GM23338 (cell line): ENCODE results near the gene THUMPD2. TPM values are rescaled to one million over a fixed set of nuclear protein-coding genes. Genes with fewer than 3 reads are reported as not detected.

Experiments
- ATAC-seq: fragments of 200-7000 bp; cut with Tn5 transposase; 3 replicates; pipeline ENCODE4 v1.9.1; 2020
- DNase-seq: peaks from one replicate; pipeline ENCODE4 v3.0.0-alpha.2; 2015; ENCODE audit warnings: low spot score
- H2AFZ ChIP-seq: fragments of 200-600 bp; sonication (generic); 2 replicates; pipeline ENCODE4 v1.8.0; 2016; ENCODE audit warnings: antibody characterized with exemption, mild to moderate bottlenecking, moderate library complexity
- H3F3A ChIP-seq: fragments of 200-600 bp; sonication (generic); replicated peaks from 2 replicates; pipeline ENCODE4 v1.8.0; 2017; ENCODE audit warnings: antibody characterized with exemption, mixed run types, low read depth
- H3K27ac ChIP-seq: fragments of 200-600 bp; sonication (generic); 2 replicates; pipeline ENCODE4 v1.6.1; 2016; ENCODE audit warnings: low read depth
- H3K27me3 ChIP-seq: fragments of 200-600 bp; sonication (generic); 2 replicates; pipeline ENCODE4 v1.8.0; 2016; ENCODE audit warnings: mild to moderate bottlenecking, mixed run types, moderate library complexity; ENCODE audit not compliant: insufficient read depth
- H3K36me3 ChIP-seq: fragments of 200-600 bp; sonication (generic); 2 replicates; pipeline ENCODE4 v1.8.0; 2016; ENCODE audit warnings: mild to moderate bottlenecking; ENCODE audit not compliant: insufficient read depth
- H3K4me1 ChIP-seq: fragments of 200-600 bp; sonication (generic); 2 replicates; pipeline ENCODE4 v1.8.0; 2016; ENCODE audit warnings: mild to moderate bottlenecking, moderate library complexity; ENCODE audit not compliant: insufficient read depth
- H3K4me2 ChIP-seq: fragments of 200-600 bp; sonication (generic); 2 replicates; pipeline ENCODE4 v1.7.1; 2017; ENCODE audit warnings: mixed run types
- H3K4me3 ChIP-seq: fragments of 200-600 bp; sonication (generic); 2 replicates; pipeline ENCODE4 v1.6.1; 2016; ENCODE audit warnings: mixed run types
- H3K79me2 ChIP-seq: fragments of 200-600 bp; sonication (generic); replicated peaks from 2 replicates; pipeline ENCODE4 v1.8.0; 2017; ENCODE audit warnings: mild to moderate bottlenecking; ENCODE audit not compliant: insufficient read depth
- H3K9me2 ChIP-seq: fragments of 200-600 bp; sonication (generic); 2 replicates; pipeline ENCODE4 v1.8.0; 2017; ENCODE audit not compliant: insufficient read depth
- H4K20me1 ChIP-seq: fragments of 200-600 bp; sonication (generic); replicated peaks from 2 replicates; pipeline ENCODE4 v1.8.0; 2017; ENCODE audit warnings: mild to moderate bottlenecking; ENCODE audit not compliant: insufficient read depth
- H3K27ac Mint-ChIP-seq: 2 replicates; pipeline ENCODE4 v1.8.0; 2020; ENCODE audit warnings: inconsistent platforms, mild to moderate bottlenecking, moderate library complexity, mixed read lengths
- H3K27me3 Mint-ChIP-seq: 3 replicates; pipeline ENCODE4 v1.8.0; 2022; ENCODE audit warnings: low read depth, mild to moderate bottlenecking, moderate library complexity, mixed read lengths, inconsistent platforms; ENCODE audit not compliant: insufficient read depth, poor library complexity
- H3K36me3 Mint-ChIP-seq: 3 replicates; pipeline ENCODE4 v1.8.0; 2021; ENCODE audit warnings: low read depth, mild to moderate bottlenecking, inconsistent platforms, moderate library complexity, mixed read lengths
- H3K4me1 Mint-ChIP-seq: 3 replicates; pipeline ENCODE4 v1.8.0; 2020; ENCODE audit warnings: mild to moderate bottlenecking, inconsistent platforms, mixed read lengths
- H3K4me3 Mint-ChIP-seq: 3 replicates; pipeline ENCODE4 v1.8.0; 2021; ENCODE audit warnings: moderate library complexity, mild to moderate bottlenecking, inconsistent platforms, mixed read lengths
- H3K9me3 Mint-ChIP-seq: 3 replicates; pipeline ENCODE4 v1.8.0; 2020; ENCODE audit warnings: moderate library complexity, mild to moderate bottlenecking, inconsistent platforms, mixed read lengths
- CREB1 ChIP-seq: fragments of 250-450 bp; sonication (Bioruptor Pico); IDR thresholded peaks from 2 replicates; pipeline ENCODE4 v1.5.0; 2020; ENCODE audit warnings: low read depth, mild to moderate bottlenecking, moderate library complexity
- ETS1 ChIP-seq: IDR thresholded peaks from 2 replicates; pipeline ENCODE4 v1.6.1; 2016; ENCODE audit warnings: antibody characterized with exemption
- EZH2 ChIP-seq: fragments of 200-600 bp; sonication (generic); IDR thresholded peaks from one replicate; pipeline ENCODE4 v1.8.0; 2017; ENCODE audit warnings: antibody characterized with exemption, mild to moderate bottlenecking, low read depth; ENCODE audit not compliant: unreplicated experiment
- EZH2phosphoT487 ChIP-seq: fragments of 200-600 bp; sonication (generic); IDR thresholded peaks from one replicate; pipeline ENCODE4 v1.8.1; 2018; ENCODE audit warnings: antibody characterized with exemption; ENCODE audit not compliant: unreplicated experiment
- JUNB ChIP-seq: IDR thresholded peaks from one replicate; pipeline ENCODE4 v1.6.1; 2016; ENCODE audit warnings: antibody characterized with exemption; ENCODE audit not compliant: unreplicated experiment
- NANOG ChIP-seq: IDR thresholded peaks from 2 replicates; pipeline ENCODE4 v1.6.1; 2016; ENCODE audit warnings: antibody characterized with exemption, borderline replicate concordance
- POLR2AphosphoS5 ChIP-seq: IDR thresholded peaks from 2 replicates; pipeline ENCODE4 v1.6.1; 2016; ENCODE audit warnings: antibody characterized with exemption, low read depth
- STAT1 ChIP-seq: IDR thresholded peaks from one replicate; pipeline ENCODE4 v1.6.1; 2016; ENCODE audit warnings: antibody characterized with exemption; ENCODE audit not compliant: unreplicated experiment
- ZNF114 ChIP-seq: fragments of 250-450 bp; sonication (Bioruptor Pico); IDR thresholded peaks from 2 replicates; pipeline ENCODE4 v1.5.0; 2020; ENCODE audit warnings: mild to moderate bottlenecking, moderate library complexity
- ZNF331 ChIP-seq: fragments of 250-450 bp; sonication (Bioruptor Pico); IDR thresholded peaks from 2 replicates; pipeline ENCODE4 v1.5.0; 2020; ENCODE audit warnings: low read depth, mild to moderate bottlenecking, moderate library complexity
- polyA plus RNA-seq: library from polyadenylated mRNA; unstranded; fragments of >200 nt; fragmentation: Nextera tagmentation; extraction: Ambion mirVana; gene quantifications from 2 replicates; pipeline ENCODE4 v1.2.1, GENCODE V29; 2016
- total RNA-seq: library from RNA; depleted of rRNA; stranded (reverse); fragments of >200 nt; shearing (Covaris generic); gene quantifications from 2 replicates; pipeline ENCODE4 v1.2.3, GENCODE V29; 2014
- TF ChIP-seq, protein P1 (sequence below), 2 experiments: fragments of 200-600 bp in 1 of 2; sonication (generic) in 1 of 2; conservative IDR thresholded peaks; 2 replicates each; pipeline versions ENCODE4 v1.5.1 to v1.6.1; 2016 to 2017; ENCODE audit warnings: antibody characterized with exemption in 2 of 2, low read depth in 2 of 2, mild to moderate bottlenecking in 2 of 2, moderate library complexity in 1 of 2

The THUMPD2 gene
- total and polyA plus RNA-seq, 2 experiments from 2014 or later: 19.5 to 25.1 TPM

GRCh38 chr2:39688181-39688580 lies 90.9 kb downstream of the THUMPD2 start:
- Mint-ChIP-seq H3K27ac (no peak overlapping the region), H3K9me3 (peaks cover 4% of the 10 kb centered on the region), H3K4me3 (no peak overlapping the region), H3K27me3 (no peaks in the 10 kb centered on the region), H3K36me3 (peaks cover 5% of the 10 kb centered on the region; the same call in 2 of the 3 replicates), H3K4me1 (peaks cover 19% of the 10 kb centered on the region)
- ATAC-seq: no peak
- no peaks in the 10 kb centered on the region for H4K20me1 ChIP-seq
- H3F3A ChIP-seq: no peaks in the 10 kb centered on the region
- H3K79me2 ChIP-seq: no peaks in the 10 kb centered on the region; the same call in 1 of the 2 replicates
- H3K4me1 ChIP-seq: peaks cover 24% of the 10 kb centered on the region
- no peaks in the 10 kb centered on the region for H3K36me3 ChIP-seq
- H3K9me2 ChIP-seq: no peaks in the 10 kb centered on the region; the same call in 1 of the 2 replicates
- no peak overlapping the region for H2AFZ ChIP-seq
- no peak overlapping the region for H3K4me3 ChIP-seq
- no peaks in the 10 kb centered on the region for H3K27me3 ChIP-seq
- no peak overlapping the region for H3K4me2 ChIP-seq
- no peak for TF ChIP-seq CREB1 (CRISPR knock-in tag)
- no peak for TF ChIP-seq ETS1
- no peak for TF ChIP-seq ZNF331 (CRISPR knock-in tag)
- no peak for TF ChIP-seq JUNB
- no peak for TF ChIP-seq NANOG
- TF ChIP-seq, protein P1, sequence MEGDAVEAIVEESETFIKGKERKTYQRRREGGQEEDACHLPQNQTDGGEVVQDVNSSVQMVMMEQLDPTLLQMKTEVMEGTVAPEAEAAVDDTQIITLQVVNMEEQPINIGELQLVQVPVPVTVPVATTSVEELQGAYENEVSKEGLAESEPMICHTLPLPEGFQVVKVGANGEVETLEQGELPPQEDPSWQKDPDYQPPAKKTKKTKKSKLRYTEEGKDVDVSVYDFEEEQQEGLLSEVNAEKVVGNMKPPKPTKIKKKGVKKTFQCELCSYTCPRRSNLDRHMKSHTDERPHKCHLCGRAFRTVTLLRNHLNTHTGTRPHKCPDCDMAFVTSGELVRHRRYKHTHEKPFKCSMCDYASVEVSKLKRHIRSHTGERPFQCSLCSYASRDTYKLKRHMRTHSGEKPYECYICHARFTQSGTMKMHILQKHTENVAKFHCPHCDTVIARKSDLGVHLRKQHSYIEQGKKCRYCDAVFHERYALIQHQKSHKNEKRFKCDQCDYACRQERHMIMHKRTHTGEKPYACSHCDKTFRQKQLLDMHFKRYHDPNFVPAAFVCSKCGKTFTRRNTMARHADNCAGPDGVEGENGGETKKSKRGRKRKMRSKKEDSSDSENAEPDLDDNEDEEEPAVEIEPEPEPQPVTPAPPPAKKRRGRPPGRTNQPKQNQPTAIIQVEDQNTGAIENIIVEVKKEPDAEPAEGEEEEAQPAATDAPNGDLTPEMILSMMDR (conservative IDR thresholded peaks at IDR 0.05; ENCODE audit: low read depth in 2 of 2): no peak
- no peak for TF ChIP-seq EZH2phosphoT487
- no peak for TF ChIP-seq STAT1
- DNase-seq: no peak
- no peak overlapping the region for H3K27ac ChIP-seq

- Mint-ChIP-seq H3K4me3 (no peak overlapping the region), H3K4me1 (peaks cover 19% of the 10 kb centered on the region), H3K9me3 (peaks cover 4% of the 10 kb centered on the region), H3K36me3 (peaks cover 5% of the 10 kb centered on the region; the same call in 2 of the 3 replicates), H3K27ac (no peak overlapping the region), H3K27me3 (peaks cover 3% of the 10 kb centered on the region)
- no peak overlapping the region for H3K27ac ChIP-seq
- H3F3A ChIP-seq: no peaks in the 10 kb centered on the region
- no peak overlapping the region for H3K4me3 ChIP-seq
- ATAC-seq (peak; percentile 89), DNase-seq (peak; percentile 56)
- no peaks in the 10 kb centered on the region for H3K36me3 ChIP-seq
- H2AFZ ChIP-seq: no peak overlapping the region
- H3K9me2 ChIP-seq: no peaks in the 10 kb centered on the region; the same call in 1 of the 2 replicates
- no peak overlapping the region for H3K4me2 ChIP-seq
- peaks cover 24% of the 10 kb centered on the region for H3K4me1 ChIP-seq
- H4K20me1 ChIP-seq: no peaks in the 10 kb centered on the region
- no peaks in the 10 kb centered on the region for H3K27me3 ChIP-seq
- H3K79me2 ChIP-seq: no peaks in the 10 kb centered on the region; the same call in 1 of the 2 replicates
- TF ChIP-seq STAT1 (no peak), EZH2 (no peak), EZH2phosphoT487 (no peak), ZNF114 (CRISPR knock-in tag) (no peak), CREB1 (CRISPR knock-in tag) (no peak), ETS1 (no peak), ZNF331 (CRISPR knock-in tag) (no peak), POLR2AphosphoS5 (no peak)
- TF ChIP-seq, protein P1 (conservative IDR thresholded peaks at IDR 0.05; ENCODE audit: low read depth in 2 of 2): no peak
Measured at GRCh38 chr2:39686456-39686855, 92.6 kb downstream of the THUMPD2 start.
